LNCAP (cell line): Measurements from ENCODE around the gene SAE1.

Experiments
- TF ChIP-seq, protein P1 (sequence below): fragments of 450-650 bp; IDR thresholded peaks from 2 replicates; pipeline ENCODE4 v1.5.1; 2017; ENCODE audit warnings: mild to moderate bottlenecking

SAE1 gene

DNA sequence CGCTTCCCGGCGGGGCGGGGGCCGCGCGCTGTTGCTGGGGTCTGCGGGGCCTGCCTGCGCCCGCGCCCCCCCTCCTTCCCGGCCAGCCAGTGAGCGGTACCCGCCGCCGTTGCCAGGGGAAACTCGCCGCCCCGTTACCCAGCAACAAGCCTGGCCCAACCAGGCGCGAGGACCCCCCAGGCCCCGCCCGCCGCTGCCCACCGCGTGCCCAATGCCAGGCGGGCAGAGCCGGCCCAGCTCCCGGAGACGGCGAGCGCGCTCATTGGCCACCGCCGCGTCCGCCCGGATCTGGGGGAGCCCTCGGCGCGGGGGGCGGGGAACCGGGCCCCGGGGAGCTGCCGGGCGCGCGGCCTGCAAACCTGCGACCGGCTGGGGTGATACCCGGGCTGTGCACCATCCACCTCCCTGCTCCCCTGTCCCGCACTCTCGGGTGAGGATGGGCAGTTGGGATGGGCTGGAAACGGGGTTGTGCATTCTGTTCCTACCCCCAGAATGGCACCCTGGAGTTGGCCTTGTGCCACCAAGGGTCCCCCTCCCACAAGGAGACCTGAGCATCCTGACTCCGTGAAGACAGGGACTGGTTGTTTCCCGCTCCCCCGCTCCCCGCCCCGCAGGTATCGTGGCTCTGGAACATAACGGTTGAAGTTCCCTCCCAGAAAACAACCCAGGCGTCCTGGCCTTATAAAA, 109.1 kb downstream of the SAE1 start:
- TF ChIP-seq, protein P1, sequence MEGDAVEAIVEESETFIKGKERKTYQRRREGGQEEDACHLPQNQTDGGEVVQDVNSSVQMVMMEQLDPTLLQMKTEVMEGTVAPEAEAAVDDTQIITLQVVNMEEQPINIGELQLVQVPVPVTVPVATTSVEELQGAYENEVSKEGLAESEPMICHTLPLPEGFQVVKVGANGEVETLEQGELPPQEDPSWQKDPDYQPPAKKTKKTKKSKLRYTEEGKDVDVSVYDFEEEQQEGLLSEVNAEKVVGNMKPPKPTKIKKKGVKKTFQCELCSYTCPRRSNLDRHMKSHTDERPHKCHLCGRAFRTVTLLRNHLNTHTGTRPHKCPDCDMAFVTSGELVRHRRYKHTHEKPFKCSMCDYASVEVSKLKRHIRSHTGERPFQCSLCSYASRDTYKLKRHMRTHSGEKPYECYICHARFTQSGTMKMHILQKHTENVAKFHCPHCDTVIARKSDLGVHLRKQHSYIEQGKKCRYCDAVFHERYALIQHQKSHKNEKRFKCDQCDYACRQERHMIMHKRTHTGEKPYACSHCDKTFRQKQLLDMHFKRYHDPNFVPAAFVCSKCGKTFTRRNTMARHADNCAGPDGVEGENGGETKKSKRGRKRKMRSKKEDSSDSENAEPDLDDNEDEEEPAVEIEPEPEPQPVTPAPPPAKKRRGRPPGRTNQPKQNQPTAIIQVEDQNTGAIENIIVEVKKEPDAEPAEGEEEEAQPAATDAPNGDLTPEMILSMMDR: no peak

DNA sequence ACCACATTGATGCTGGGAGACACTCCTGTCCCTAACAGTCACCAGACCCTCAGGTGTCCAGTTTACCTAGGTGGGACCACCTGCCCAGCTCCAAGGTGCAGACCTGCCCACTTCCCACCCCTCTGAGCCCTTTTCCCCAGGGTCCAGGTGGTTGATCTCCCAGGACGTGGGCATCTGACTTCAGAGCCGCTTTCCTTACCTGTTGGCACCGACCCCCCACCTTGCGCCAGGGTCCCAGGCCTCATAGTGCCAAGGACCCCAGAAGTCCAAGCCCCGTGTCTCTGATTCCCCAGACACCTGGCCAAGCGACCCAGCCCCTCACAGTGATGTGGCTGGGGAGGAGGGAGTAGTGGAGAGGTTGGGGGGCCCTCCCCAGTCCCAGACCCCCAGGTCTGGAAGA, 109.9 kb downstream of the SAE1 start:
- TF ChIP-seq, protein P1: no peak

DNA sequence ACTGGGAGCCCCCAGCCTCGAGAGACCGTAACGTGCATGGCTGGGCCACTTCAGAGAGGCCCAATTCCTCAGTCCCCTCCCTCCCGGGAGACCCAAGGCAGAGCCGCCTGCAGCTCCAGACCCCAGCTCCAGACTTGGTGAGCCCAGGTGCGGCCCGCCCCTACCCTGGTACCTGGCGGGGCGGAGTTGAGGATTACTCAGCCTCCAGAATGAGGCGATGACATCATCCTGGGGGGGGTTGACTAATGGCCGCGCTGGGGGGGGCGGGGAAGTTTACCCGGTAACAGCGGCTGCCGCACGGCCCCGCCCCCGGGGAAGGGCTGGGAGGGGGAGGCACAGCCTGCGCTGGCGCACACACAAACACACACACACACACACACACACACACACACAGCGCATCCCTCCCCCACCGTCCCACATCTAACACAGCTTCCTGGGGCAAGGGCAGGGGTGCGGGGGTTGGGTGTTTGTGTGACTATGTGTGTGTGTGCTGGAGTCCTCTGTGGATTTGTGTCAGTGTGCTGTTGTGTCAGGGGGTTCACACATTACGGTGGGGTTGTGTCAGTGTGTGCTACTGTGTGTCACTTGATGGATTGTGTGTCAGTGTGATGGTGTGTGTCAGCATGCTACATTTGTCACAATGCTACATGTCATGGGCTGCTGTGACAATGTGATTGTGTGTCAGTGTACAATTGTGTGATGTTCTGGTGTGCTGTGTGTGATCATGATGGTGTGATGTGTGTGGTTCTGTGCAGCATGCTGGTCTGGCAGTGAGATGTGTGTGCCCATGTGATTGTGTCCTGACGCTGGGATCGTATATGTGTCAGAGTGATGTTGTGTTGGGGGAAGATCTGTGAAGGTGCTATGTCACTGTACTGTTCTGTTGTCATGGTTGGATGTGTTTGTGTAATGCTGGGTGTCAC, 110.6 kb downstream of the SAE1 start:
- TF ChIP-seq, protein P1: no peak

DNA sequence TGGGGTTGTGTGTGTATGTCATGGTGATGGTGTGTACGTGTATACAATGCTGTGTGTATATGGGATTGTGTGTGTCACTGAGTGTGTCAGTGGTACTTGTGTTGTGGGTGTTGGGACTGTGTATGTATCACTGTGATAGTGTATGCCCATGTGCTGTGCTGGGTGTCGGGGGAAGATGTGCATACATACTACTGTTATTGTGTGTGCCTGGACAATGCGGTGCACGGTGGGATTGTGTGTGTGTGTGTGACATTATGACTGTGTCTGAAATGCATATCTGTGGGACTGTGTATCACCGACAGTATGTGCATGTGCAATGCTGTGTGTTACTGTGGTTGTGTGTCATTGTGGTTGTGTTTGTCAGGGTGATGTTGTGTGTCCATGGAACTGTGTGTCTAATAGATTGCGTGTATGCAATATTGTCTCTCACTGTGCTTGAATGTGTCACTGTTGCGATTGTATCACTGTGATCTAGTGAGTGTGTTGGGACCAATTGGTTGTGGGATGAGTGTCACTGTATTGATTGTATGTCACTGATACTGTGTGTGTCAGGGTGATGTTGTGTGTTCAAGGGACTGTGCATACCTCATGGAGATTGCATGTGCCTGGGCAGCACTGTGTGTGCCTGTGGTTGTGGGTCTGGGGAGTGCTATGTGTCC, 111.4 kb downstream of the SAE1 start:
- TF ChIP-seq, protein P1: no peak

DNA sequence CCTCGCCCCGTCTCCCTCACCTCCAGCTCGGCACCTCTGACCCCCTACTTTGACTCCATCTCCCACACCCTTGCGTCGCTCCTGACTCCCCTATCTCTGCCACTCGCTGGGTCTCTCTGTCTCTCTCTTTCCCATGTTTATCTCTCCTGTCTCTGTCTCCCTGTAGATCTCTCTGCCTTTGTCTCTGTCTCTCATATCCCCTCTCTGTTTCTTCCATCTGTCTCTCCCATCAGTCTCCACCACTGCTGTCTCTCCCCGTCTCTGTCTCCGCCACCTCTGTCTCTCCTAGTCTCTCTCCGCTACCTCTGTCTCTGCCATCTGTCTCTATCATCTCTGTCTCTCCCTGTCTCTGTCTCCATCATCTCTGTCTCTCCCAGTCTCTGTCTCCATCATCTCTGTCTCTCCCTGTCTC, 112.7 kb downstream of the SAE1 start:
- TF ChIP-seq, protein P1: no peak

DNA sequence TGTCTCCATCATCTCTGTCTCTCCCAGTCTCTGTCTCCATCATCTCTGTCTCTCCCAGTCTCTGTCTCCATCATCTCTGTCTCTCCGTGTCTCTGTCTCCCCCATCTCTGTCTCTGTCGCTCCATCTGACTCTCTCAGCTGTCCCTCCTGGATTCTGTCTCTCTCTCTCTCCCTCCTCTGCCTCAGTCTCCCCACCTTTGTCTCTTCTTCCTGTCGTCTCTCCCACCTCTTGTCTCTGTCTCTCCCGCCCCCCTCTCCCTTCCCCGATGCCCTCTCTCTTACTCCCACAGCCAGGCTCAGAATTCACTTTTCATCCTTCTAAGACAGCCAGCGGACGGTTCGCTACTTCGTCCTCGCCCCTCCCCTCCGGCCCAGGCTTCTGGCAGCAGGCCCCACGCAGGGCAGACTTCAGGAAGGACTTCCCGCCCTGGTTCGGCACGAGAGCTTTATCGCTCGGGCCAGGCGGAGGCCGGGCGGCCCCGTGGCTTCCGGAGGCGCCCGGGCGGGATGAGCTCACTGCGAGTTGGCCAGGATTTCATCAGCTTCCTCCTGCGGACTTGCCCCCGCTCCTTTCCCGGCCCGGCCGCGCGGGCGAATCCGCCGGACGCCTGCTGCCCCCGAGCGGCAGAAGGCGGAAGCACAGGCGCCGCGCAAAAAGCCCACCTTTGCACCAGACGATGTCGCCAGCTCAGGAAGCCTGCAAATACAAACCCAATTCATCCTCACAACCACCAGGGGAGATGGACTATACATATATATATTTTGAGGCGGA, 113.3 kb downstream of the SAE1 start:
- TF ChIP-seq, protein P1: peak; percentile 80
